NCI-H2227 treated with DMSO at 0.1 percent for 48 hours (cell line): ENCODE measurements around the gene CNGB1.
"Not testable (repeated sequence)": the region's sequence is repeated elsewhere in the genome, so short reads cannot be mapped to it uniquely, and the experiment has no call there.

ENCODE experiments used
- DNase-seq: peaks from one replicate; lab custom pipeline; 2025; lab: John Stamatoyannopoulos, UW

The CNGB1 gene

DNA sequence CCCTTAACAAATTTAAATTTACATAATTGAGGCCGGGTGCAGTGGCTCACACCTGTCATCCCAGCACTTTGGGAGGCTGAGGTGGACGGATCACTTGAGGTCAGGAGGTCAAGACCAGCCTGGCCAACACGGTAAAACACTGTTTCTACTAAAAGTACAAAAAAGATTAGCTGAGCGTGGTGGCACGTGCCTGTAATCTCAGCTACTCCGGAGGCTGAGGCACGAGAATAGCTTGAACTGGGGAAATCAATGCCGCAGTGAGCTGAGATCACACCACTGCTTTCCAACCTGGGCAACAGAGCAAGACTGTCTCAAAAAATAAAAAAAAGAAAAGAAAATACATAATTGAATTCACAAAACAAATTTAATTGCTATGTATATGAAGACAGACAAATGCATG, 112.3 kb downstream of the CNGB1 start:
- DNase-seq, result no peak

DNA sequence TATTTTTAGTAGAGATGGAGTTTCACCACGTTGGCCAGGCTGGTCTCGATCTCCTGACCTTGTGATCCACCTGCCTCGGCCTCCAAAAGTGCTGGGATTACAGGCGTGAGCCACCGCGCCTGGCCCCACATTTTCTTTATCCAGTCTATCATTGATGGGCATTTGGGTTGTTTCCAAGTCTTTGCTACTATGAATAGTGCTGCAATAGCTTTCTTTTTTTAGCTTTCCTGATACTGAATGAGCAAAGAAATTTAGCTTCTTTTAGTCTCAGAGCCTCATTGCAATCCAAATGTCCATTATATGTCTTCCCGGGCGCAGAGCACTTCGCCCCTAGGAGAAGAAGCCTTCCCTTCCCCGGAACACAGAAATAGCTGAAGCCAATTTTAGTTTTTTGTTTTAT, 112.9 kb downstream of the CNGB1 start:
- not testable (repeated sequence) for DNase-seq

DNA sequence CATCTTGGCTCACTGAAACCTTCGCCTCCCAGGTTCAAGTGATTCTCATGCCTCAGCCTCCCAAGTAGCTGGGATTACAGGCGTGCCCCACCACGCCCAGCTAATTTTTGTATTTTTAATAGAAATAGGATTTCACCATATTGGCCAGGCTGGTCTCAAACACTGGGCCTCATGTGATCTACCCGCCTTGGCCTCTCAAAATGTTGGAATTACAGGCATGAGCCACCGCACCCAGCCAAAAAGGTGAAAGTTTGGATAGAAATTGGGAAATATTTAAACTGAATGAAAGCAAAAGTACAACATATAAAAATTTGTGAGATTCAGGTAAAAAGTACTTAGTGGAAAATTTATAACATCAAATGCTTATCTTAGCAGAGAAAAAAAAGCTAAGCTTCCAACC, 115.7 kb downstream of the CNGB1 start:
- no peak for DNase-seq

DNA sequence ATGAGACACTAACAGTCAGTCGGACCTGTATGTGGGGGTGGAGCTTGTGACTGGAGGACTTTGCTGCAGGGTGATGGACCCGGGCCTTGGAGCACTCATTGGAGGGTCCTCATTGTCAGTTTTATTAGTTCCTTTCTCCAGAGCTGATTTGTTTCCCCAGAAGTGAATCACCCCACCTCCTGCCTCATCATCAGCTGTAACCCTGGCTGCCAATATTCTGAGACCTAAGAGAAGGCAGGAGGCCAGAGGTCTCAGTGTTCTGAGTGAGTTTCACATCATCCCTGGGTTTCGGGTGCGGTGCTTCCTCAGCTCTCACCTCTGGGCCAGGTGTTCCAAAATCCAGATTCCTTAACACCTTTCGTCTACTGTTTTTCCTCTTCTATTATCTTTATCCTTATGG, 118.7 kb downstream of the CNGB1 start:
- no peak for DNase-seq

DNA sequence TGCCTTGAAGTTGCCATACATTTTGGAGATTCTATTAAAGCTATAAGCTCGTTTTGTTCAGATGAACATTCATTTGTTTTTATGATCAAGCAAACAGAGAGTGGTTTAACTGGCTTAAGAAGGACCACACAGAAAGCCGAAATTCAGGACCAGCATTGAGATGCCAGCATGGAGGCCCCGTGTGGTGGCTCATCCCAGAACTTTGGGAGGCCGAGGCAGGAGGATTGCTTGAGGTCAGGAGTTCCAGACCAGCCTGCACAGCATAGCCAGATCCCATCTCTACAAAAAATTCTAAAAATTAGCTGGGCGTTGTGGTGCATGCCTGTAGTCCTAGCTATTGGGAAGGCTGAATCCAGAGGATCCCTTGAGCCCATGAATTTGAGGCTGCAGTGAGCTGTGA, 122.7 kb downstream of the CNGB1 start:
- no peak for DNase-seq

DNA sequence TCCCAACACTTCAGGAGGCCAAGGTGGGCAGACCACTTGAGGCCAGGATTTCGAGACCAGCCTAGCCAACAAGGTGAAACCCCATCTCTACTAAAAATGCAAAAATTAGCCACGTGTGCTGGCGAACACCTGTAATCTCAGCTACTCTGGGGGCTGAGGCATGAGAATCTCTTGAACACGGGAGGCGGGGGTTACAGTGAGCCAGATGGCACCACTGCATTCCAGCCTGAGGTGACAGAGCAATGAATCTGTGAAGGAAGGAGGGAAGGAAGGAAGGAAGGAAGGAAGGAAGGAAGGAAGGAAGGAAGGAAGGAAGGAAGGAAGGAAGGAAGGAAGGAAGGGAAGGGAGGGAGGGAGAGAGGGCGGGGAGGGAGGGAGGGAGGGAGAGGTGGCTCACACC, 124.0 kb downstream of the CNGB1 start:
- DNase-seq, result not testable (repeated sequence)

DNA sequence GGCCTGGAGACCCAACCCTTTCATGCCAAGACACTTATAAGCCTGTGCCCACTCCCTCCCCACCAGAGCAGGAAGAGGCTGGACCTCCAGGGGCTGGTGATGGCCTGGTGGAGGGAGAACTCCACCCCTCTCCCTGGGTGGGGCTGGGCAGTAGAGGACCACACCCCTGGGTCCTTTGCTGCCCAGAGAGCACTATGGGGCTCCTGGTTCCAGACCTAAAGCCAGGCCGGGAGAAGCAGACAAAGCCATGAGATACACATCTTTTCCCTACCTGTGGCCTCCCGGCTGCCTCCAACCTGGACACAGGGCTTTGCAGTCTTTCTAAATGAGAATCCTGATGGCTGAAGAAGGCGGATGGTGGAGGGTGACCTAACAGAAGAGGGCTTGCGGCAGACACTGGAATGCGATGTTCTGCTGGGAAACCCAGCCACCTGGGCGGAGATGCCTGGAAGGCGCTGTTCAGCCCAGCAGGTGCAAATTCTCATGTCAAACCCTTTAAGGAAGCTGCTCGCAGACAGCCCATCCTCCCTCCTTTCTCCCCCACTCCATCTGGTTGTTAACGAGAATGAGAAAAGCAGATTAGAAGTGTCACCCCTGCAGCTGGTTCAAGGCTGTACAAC, 124.7 kb downstream of the CNGB1 start:
- peak; percentile 15 for DNase-seq

DNA sequence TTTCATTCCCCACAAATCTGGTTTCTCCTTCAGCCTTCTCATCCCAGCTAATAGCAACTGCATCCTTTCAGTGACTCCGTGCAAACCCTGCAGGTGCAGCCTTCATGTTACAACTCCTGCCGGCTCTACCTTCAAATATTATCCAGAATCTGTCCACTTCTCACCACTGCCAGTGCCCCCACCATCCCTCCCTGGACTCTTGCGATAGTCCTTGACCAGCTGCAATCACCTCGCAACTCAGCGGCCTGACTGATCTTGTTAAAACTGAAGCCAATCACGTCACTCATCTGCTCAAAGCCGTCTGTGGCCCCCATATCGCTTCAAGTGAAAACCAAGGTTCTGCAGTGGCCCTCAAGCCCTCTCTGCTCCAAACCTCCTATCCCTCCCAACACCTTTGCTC, 125.8 kb downstream of the CNGB1 start:
- DNase-seq, result no peak

DNA sequence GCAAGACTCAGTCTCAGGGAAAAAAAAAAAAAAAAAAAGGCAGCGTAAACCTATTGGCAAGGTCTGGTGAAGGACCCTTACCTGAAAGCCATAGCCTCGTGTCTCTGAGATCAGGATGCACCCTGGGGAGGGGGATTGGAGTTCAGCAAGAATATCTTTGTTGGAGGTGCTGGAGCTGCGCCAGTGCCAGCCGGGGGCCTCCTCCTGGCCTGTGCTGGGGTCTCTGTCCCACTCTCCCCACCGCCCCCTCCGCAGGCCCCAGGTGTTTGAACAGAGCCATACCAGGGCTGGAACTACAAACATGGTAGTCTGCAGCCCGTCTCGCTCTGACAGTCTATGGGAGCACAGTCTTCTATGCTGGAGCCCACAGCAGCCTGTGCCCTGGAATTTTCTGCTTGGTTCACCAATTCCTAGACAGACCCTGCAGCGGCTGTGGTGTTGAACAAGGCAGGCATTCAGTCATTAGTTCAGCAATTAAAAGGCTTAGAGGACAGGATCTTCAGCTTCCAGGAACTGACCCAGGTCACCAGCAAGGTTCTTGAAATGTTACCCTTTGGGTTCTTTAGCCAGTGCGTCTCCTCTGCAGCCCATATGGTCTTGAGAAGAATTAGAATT, 126.4 kb downstream of the CNGB1 start:
- peak; percentile 1 for DNase-seq

DNA sequence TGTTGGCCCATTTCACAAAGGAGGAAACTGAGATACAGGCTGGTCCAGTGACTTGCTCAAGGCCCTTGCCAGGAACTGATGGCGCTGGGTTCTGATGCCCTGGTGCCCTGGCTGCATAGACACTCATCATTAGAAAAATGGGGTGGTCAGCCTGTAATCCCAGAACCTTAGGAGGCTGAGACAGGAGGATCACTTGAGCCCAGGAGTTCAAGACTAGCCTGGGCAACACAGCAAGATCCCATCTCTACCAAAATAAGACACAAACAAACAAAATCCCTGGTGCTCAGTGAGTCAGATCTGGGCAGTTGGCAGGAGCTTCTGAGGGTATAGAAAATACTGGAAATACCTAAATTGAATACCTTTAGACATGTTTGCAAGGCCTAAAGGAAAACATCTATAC, 127.5 kb downstream of the CNGB1 start:
- DNase-seq, result no peak

DNA sequence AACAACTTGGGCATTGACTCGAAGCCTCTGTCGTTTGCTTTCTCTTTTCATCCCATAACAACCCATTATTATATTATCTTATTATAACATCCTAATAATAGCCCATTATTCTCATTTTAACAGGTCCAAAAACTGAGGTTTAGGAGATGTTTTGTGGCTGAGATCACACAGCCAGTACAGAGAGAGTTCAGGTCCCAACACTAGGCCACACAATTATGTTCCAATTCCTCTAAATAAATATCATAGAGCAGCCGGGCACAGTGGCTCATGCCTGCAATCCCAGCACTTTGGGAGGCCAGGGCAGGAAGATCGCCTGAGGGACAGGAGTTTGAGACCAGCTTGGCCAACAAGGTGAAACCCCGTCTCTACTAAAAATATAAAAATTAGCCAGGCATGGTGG, 128.3 kb downstream of the CNGB1 start:
- no peak for DNase-seq

DNA sequence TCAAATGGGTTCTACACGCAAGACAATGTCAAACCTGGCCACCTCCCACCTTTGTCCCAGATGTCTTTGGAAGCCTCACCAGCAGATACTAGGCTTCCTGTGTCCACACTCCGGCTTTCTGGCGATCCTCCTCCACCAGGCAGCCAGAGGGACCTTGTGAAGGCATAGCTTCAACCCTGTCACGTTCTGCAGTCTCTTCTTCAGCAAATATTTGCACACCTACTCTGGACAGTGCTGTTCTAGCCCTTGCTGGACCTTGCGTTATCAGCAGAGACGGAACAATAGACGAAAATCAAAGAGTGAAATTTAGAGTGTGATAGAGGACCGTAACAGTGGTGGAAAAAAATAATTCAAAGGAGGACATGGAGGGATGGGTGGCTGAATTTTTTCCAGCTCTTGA, 130.1 kb downstream of the CNGB1 start:
- no peak for DNase-seq

DNA sequence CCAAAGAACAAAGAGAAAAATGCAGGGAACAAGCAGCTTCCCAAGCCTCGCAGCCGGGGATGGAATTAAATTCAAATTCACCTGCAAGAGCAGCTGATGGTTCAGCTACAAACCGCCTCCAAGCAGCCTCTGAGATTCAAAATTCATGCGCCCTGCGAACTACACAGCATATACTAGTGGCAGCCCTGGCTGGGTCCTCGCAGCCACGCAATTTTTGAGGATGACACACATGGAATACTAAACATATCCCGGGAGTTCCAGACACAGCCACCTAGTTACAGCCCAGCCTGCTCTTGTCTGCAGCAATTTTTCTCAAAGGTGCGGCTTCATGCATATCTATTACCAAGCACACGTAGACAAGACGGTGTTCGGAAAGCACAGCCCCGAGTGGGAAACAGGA, 132.8 kb downstream of the CNGB1 start:
- DNase-seq, result no peak

DNA sequence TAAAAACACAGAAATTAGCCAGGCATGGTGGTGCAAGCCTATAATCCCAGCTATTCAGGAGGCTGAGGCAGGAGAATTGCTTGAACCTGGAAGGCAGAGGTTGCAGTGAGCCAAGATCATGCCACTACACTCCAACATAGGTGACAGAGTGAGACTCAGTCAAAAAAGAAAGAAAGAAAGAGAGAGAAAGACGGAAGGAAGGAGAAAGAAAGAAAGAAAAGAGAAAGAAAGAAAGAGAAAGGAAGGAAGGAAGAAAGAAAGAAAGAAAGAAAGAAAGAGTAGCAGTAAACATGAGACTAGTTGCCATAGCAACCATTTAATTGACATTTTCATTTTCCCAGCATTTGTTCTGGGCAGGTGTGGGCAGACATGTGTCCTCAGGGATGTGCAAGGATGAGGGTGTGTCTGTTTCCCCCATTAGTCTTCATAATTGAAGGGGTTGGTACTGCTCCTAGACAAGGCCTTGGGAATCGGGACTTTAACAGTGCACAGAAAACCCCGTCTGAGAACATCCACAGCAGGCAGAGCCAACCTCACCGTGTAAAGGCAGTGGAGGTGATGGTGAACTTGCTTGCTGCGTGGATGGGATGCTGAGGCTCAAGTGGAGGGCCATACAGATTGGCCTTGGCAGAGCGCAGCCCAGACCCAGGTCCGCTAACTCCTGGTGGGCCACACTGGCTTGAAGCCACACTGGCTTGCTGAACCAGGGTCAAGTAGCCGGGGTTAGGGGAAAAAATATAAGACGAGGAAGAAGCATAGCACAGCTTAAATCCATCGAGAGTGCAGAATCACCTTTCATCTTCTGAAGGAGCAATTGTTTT, 133.4 kb downstream of the CNGB1 start:
- DNase-seq, result peak; percentile 23

DNA sequence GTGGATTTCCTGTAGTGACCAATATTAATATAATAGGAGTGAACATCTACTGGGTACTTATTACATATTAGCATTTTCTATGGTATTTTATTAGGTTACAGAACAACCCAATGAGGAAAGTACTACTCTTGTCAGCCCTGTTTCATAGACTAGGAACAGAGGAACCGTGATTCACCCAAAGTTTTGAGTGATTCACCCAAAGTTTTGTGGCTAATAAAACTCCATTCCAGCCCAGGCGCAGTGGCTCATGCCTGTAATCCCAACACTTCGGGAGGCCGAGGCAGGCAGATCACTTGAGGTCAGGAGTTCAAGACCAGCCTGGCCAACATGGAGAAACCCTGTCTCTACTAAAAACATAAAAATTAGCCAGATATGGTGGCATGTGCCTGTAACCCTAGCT, 135.5 kb downstream of the CNGB1 start:
- DNase-seq, result not testable (repeated sequence)

DNA sequence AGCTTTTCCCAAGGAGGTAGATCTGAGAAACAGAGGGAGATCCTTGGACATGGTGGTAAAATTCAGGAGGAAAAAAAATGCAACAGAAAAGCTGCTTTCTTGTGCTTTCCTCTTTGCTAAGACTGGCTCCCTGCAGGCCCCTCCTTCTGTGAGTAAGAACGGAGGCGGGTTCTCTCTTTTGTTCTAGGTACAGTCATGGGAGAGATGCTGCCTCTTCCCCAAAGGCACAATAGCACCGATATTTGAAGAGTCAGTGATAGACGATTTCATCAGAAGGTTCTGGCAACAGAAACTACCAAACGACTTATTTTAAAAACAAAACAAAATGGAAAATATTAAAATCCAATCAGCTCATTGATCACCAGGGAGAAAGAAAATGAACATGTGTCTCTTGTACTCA, 136.0 kb downstream of the CNGB1 start:
- no peak for DNase-seq
